MCF 10A (cell line): ENCODE data around the gene UMAD1. TPM values are rescaled to one million over a fixed set of nuclear protein-coding genes. Genes with fewer than 3 reads are reported as not detected.

Experiments used
- BruUV-seq: library from RNA; stranded (reverse); fragments of 400-500 nt; replicated peaks from 2 replicates; lab custom pipeline; 2021; lab: Mats Ljungman, UMichigan
- CTCF ChIA-PET: fragments of 300-600 bp; sonication (Branson Sonifier 250); formaldehyde crosslinking; extraction: SDS; loops from one replicate; lab custom pipeline; 2021; ENCODE audit warnings: antibody characterized with exemption, inconsistent platforms; lab: Yijun Ruan, JAX
- POLR2A ChIA-PET: fragments of 300-600, 350-650 bp; sonication (Branson Sonifier 250); formaldehyde crosslinking; extraction: SDS; loops from one replicate; lab custom pipeline; 2020; ENCODE audit warnings: antibody characterized with exemption, inconsistent platforms; lab: Yijun Ruan, JAX
- DNase-seq: peaks from one replicate; pipeline ENCODE4 v3.0.0-alpha.2; 2018; ENCODE audit not compliant: unreplicated experiment
- H3K27ac Mint-ChIP-seq: one replicate; pipeline ENCODE4 v1.8.0; 2022; ENCODE audit warnings: mild to moderate bottlenecking, low read depth, mixed read lengths; ENCODE audit not compliant: unreplicated experiment
- H3K27me3 Mint-ChIP-seq: one replicate; pipeline ENCODE4 v1.8.0; 2022; ENCODE audit warnings: mixed read lengths; ENCODE audit not compliant: insufficient read depth, unreplicated experiment
- H3K36me3 Mint-ChIP-seq: one replicate; pipeline ENCODE4 v1.8.0; 2022; ENCODE audit warnings: mild to moderate bottlenecking, moderate library complexity, mixed read lengths; ENCODE audit not compliant: insufficient read depth, unreplicated experiment
- H3K4me1 Mint-ChIP-seq: one replicate; pipeline ENCODE4 v1.8.0; 2022; ENCODE audit warnings: mixed read lengths; ENCODE audit not compliant: insufficient read depth, unreplicated experiment
- H3K4me3 Mint-ChIP-seq: one replicate; pipeline ENCODE4 v1.8.0; 2022; ENCODE audit warnings: mild to moderate bottlenecking, moderate library complexity, mixed read lengths; ENCODE audit not compliant: unreplicated experiment
- H3K9me3 Mint-ChIP-seq: one replicate; pipeline ENCODE4 v1.8.0; 2022; ENCODE audit warnings: mixed read lengths; ENCODE audit not compliant: unreplicated experiment
- CTCF ChIP-seq: fragments of 200-600 bp; IDR thresholded peaks from one replicate; pipeline ENCODE4 v1.8.0; 2022; ENCODE audit warnings: antibody characterized with exemption, mild to moderate bottlenecking; ENCODE audit not compliant: unreplicated experiment
- intact Hi-C: fragments of 100-400 bp; cut with micrococcal nuclease; formaldehyde crosslinking; loops from 2 replicates; pipeline ENCODE4 v1.14.1; 2022
- total RNA-seq: library from RNA; stranded (reverse); gene quantifications from 2 replicates; pipeline ENCODE4 v1.2.3, GENCODE V29; 2022

UMAD1 gene
- total RNA-seq, 1 experiment from 2014 or later: 7.1 TPM

- Mint-ChIP-seq H3K36me3 (peaks cover 6% of the 10 kb centered on the region), H3K9me3 (no peaks in the 10 kb centered on the region), H3K4me3 (no peak overlapping the region), H3K27ac (no peak overlapping the region), H3K4me1 (peaks cover 6% of the 10 kb centered on the region), H3K27me3 (no peaks in the 10 kb centered on the region)
- ChIA-PET CTCF (no interaction called here), POLR2A (interaction anchor here (0.7 to 2.0 kb wide), 3 partner anchors 12 to 97 kb away, joined by 3 to 6 read pairs (median 4); partner anchors contain the start of gene RPA3)
- DNase-seq: peak; percentile 14
- intact Hi-C loops: no loop called here
- no peak for TF ChIP-seq CTCF
- BruUV-seq: no TSS peak
These were observed 92.2 kb downstream of the UMAD1 start for GRCh38 chr7:7732621-7733281.

GRCh38 chr7:7736671-7737070 is 96.1 kb downstream of the UMAD1 start:
- no peak for TF ChIP-seq CTCF
- CTCF ChIA-PET: interaction anchor here (0.9 kb wide), 1 partner anchor 19 kb away, joined by 3 read pairs; no protein-coding TSS in a partner anchor
- no TSS peak for BruUV-seq
- H3K27me3 Mint-ChIP-seq: no peaks in the 10 kb centered on the region
- H3K4me3 Mint-ChIP-seq: no peak overlapping the region
- no peak for DNase-seq
- no peaks in the 10 kb centered on the region for H3K36me3 Mint-ChIP-seq
- H3K9me3 Mint-ChIP-seq: no peaks in the 10 kb centered on the region
- no peak overlapping the region for H3K27ac Mint-ChIP-seq
- intact Hi-C loops: no loop called here
- POLR2A ChIA-PET: no interaction called here
- no peaks in the 10 kb centered on the region for H3K4me1 Mint-ChIP-seq

- no peaks in the 10 kb centered on the region for H3K4me1 Mint-ChIP-seq
- H3K9me3 Mint-ChIP-seq: no peaks in the 10 kb centered on the region
- no peak for DNase-seq
- intact Hi-C loops: no loop called here
- no peak overlapping the region for H3K4me3 Mint-ChIP-seq
- ChIA-PET POLR2A (interaction anchor here (1.2 to 1.8 kb wide), 2 partner anchors 13 to 24 kb away, joined by 4 to 5 read pairs; no protein-coding TSS in a partner anchor), CTCF (no interaction called here)
- no peaks in the 10 kb centered on the region for H3K36me3 Mint-ChIP-seq
- no peak for TF ChIP-seq CTCF
- BruUV-seq: no TSS peak
- no peaks in the 10 kb centered on the region for H3K27me3 Mint-ChIP-seq
- no peak overlapping the region for H3K27ac Mint-ChIP-seq
These were observed 97.1 kb downstream of the UMAD1 start for GRCh38 chr7:7737674-7738073.

- POLR2A ChIA-PET: interaction anchor here (1.2 to 1.8 kb wide), 3 partner anchors 12 to 25 kb away, joined by 4 to 10 read pairs (median 5); no protein-coding TSS in a partner anchor
- TF ChIP-seq CTCF: no peak
- no peaks in the 10 kb centered on the region for H3K27me3 Mint-ChIP-seq
- H3K36me3 Mint-ChIP-seq: no peaks in the 10 kb centered on the region
- DNase-seq: no peak
- BruUV-seq: no TSS peak
- intact Hi-C loops: no loop called here
- CTCF ChIA-PET: interaction anchor here (1.1 kb wide), 2 partner anchors 18 to 24 kb away, joined by 3 read pairs; no protein-coding TSS in a partner anchor
- H3K27ac Mint-ChIP-seq: no peak overlapping the region
- H3K4me3 Mint-ChIP-seq: no peak overlapping the region
- H3K4me1 Mint-ChIP-seq: no peaks in the 10 kb centered on the region
- H3K9me3 Mint-ChIP-seq: no peaks in the 10 kb centered on the region
These were observed 97.6 kb downstream of the UMAD1 start for GRCh38 chr7:7738177-7738576.
